Memory B cell (primary cell): ENCODE measurements around the gene GCSAM.

Source experiments
- ATAC-seq: fragments of 150-1000 bp; cut with Tn5 transposase; 2 replicates; pipeline ENCODE4 v1.10.0; 2021; ENCODE audit warnings: low read depth, mild to moderate bottlenecking, moderate library complexity
- DNase-seq, 2 donors: peaks; one replicate each; pipeline ENCODE4 v3.0.0; 2022; ENCODE audit warnings: low spot score in 2 of 2
- H3K27ac Mint-ChIP-seq: one replicate; pipeline ENCODE4 v1.8.0; 2022; ENCODE audit warnings: mild to moderate bottlenecking, moderate library complexity, mixed read lengths
- H3K27me3 Mint-ChIP-seq: one replicate; pipeline ENCODE4 v1.8.0; 2022; ENCODE audit warnings: mixed read lengths
- H3K36me3 Mint-ChIP-seq: one replicate; pipeline ENCODE4 v1.8.0; 2022; ENCODE audit warnings: mild to moderate bottlenecking, mixed read lengths
- H3K4me1 Mint-ChIP-seq: one replicate; pipeline ENCODE4 v1.8.0; 2022; ENCODE audit warnings: mixed read lengths
- H3K4me3 Mint-ChIP-seq: one replicate; pipeline ENCODE4 v1.8.0; 2022; ENCODE audit warnings: mild to moderate bottlenecking, moderate library complexity, mixed read lengths
- H3K9me3 Mint-ChIP-seq: one replicate; pipeline ENCODE4 v1.8.0; 2022; ENCODE audit warnings: mixed read lengths

GCSAM gene

DNA sequence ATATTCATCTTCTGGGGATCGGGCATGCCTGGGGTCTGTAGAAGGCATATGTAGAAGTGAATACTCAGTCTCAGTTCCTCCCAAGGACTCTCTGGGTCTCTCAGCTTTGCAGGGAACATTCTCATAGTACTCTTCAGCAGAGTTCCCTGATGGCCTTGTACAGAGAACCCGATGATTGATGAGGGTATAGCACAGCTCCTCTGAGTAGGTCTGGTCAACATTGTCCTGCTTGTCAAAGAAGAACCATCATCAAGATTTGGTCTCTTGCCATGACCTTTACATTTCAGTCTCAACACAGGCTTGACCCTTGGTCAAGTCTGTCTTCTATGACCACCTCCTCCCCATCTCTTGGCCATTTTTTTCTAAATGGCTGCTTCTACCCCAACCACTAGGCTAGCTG lies 9.5 kb downstream of the GCSAM start:
- peak overlapping the region; percentile 38 for H3K27ac Mint-ChIP-seq
- H3K4me1 Mint-ChIP-seq = peaks cover 49% of the 10 kb centered on the region
- no peaks in the 10 kb centered on the region for H3K27me3 Mint-ChIP-seq
- no peak overlapping the region for H3K4me3 Mint-ChIP-seq
- H3K9me3 Mint-ChIP-seq = no peaks in the 10 kb centered on the region
- ATAC-seq (no peak), DNase-seq (no peak)
- peaks cover 21% of the 10 kb centered on the region for H3K36me3 Mint-ChIP-seq

GRCh38 chr3:112122870-112123269 lies 10.2 kb downstream of the GCSAM start:
- Mint-ChIP-seq H3K9me3 (no peaks in the 10 kb centered on the region), H3K27me3 (no peaks in the 10 kb centered on the region), H3K4me1 (peaks cover 52% of the 10 kb centered on the region), H3K4me3 (no peak overlapping the region), H3K27ac (no peak overlapping the region), H3K36me3 (peaks cover 21% of the 10 kb centered on the region)
- no peak for DNase-seq
- no peak for ATAC-seq

GRCh38 chr3:112121577-112122547 lies 11.2 kb downstream of the GCSAM start:
- DNase-seq (no peak), ATAC-seq (no peak)
- H3K27me3 Mint-ChIP-seq = no peaks in the 10 kb centered on the region
- peaks cover 52% of the 10 kb centered on the region for H3K4me1 Mint-ChIP-seq
- H3K27ac Mint-ChIP-seq = peak overlapping the region; percentile 68
- H3K4me3 Mint-ChIP-seq = no peak overlapping the region
- H3K36me3 Mint-ChIP-seq = peaks cover 21% of the 10 kb centered on the region
- no peaks in the 10 kb centered on the region for H3K9me3 Mint-ChIP-seq

- DNase-seq (no peak), ATAC-seq (peak; percentile 35)
- Mint-ChIP-seq H3K36me3 (peaks cover 13% of the 10 kb centered on the region), H3K4me3 (peak overlapping the region; percentile 36), H3K4me1 (peaks cover 48% of the 10 kb centered on the region), H3K9me3 (no peaks in the 10 kb centered on the region), H3K27ac (peak overlapping the region; percentile 82), H3K27me3 (peaks cover 2% of the 10 kb centered on the region)
Measured at GRCh38 chr3:112119962-112120836, 12.8 kb downstream of the GCSAM start.

DNA sequence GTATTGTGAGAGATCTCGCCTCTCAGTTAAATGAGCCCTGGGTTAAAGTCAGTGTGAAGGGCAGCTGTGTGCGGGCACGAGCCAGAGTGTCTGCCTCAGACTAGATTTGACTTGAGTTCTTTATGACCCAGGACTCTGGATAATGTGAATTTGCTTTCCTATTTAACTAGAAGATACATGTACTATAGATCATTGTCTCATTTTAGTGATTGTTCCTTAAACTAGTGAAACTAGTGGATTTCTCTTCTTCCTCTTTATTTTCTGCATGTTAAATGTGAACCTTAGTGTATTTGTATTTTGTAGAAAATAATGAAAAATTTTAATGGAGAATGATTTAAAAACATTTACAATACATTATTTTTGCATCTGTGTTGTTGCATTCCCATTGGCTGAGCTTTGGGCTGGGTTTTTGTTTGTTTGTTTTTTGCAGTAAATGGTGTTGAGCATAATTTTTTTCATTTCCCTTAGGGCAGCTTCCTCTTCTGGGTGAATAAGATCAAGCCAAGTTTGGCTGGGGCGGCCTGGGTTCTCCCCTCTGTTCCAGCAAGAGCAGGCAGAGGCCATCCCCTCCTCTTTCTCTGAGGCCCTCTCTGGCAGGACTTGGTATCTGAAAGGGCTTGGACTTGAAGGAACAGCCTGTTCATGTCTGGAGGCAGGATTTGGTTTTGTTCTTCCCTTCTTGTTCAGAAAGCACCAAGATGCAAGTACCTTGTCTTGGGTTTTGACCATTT lies 15.0 kb downstream of the GCSAM start:
- Mint-ChIP-seq H3K36me3 (peaks cover 5% of the 10 kb centered on the region), H3K27me3 (peaks cover 2% of the 10 kb centered on the region), H3K9me3 (no peaks in the 10 kb centered on the region), H3K4me1 (peaks cover 60% of the 10 kb centered on the region), H3K4me3 (peak overlapping the region; percentile 35), H3K27ac (peak overlapping the region; percentile 82)
- DNase-seq (peak; percentile 44 to 57), ATAC-seq (peak; percentile 79)

DNA sequence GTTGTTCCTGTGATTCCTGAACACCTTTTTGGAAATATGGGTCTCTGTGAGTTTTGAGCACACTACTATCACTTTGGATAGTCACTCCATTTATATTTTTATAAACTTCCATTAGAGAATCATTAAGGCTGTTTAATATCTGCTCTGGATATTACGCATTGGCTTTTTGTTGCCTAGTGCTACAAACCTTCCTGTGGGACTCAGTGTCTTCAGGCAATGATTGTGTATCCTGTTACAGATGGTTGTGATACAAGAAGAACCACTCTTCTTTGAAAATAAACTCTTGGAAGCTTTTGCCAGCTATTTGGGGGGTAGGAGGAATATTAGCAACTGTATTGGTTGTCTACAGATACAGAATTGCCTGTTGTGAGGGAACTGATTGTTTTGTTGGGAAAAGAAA lies 15.6 kb downstream of the GCSAM start:
- no peaks in the 10 kb centered on the region for H3K9me3 Mint-ChIP-seq
- H3K27ac Mint-ChIP-seq = peak overlapping the region; percentile 82
- H3K27me3 Mint-ChIP-seq = peaks cover 2% of the 10 kb centered on the region
- ATAC-seq = no peak
- peaks cover 1% of the 10 kb centered on the region for H3K36me3 Mint-ChIP-seq
- DNase-seq = no peak
- peaks cover 62% of the 10 kb centered on the region for H3K4me1 Mint-ChIP-seq
- H3K4me3 Mint-ChIP-seq = peak overlapping the region; percentile 35

DNA sequence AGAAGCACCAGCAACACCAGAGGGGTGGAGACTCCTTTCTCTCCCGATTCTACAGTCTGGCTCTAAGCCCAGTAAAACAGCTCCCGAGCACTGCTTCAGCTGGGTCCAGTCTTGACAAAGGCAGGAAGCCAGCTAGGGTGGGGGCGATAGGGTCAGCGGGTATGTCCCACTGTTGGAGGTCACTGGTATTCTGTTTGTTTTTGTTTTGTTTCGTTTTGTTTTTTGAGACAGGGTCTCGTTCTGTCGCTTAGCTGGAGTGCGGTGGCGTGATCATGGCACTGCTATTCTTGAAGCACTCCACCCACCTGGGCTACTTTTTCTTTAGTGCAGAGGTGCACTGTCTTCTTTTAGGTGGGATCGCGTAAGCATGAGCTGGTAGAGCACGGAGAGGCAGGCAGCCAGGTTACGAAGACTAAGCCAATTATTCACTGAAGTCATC lies 16.3 kb downstream of the GCSAM start:
- Mint-ChIP-seq H3K27ac (peak overlapping the region; percentile 82), H3K4me1 (peaks cover 62% of the 10 kb centered on the region), H3K4me3 (peak overlapping the region; percentile 66), H3K9me3 (no peaks in the 10 kb centered on the region), H3K36me3 (peaks cover 1% of the 10 kb centered on the region), H3K27me3 (peaks cover 2% of the 10 kb centered on the region)
- DNase-seq = no peak
- ATAC-seq = no peak

DNA sequence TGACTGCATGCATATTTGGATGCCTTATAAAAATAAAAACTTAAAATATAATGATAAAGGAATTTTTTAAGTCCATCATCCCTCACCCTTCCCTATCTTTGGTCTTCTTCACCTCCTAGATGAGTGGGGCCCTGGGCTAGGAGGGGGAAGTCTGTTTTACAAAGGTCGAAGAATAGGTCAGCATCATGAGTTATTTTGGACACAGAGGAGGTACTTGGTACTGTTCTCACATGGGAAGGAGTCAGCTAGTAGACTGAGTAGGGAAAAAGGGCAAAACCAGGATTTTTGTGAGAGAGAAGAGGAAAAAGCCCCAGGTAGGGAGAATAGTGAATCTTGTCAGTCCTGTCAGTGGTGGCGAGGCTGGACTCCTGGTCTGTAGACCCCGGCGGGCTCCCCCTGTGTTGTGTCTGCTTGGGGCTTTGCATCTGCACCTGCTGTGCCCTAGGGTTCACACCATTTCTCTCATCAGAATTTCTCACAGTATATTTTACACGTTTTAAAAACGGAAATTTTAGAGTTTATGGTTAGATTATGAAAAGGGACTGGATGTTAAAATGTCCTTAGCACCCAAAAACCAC lies 17.2 kb downstream of the GCSAM start:
- no peak for ATAC-seq
- H3K27me3 Mint-ChIP-seq = peaks cover 2% of the 10 kb centered on the region

GRCh38 chr3:112115161-112115739 lies 17.8 kb downstream of the GCSAM start:
- Mint-ChIP-seq H3K27ac (peak overlapping the region; percentile 95), H3K4me3 (no peak overlapping the region), H3K36me3 (peaks cover 1% of the 10 kb centered on the region), H3K27me3 (peaks cover 2% of the 10 kb centered on the region), H3K4me1 (peaks cover 53% of the 10 kb centered on the region), H3K9me3 (no peaks in the 10 kb centered on the region)
- DNase-seq = no peak
- ATAC-seq = no peak

More for the DNA sequence above, 17.2 kb downstream of the GCSAM start:
- H3K9me3 Mint-ChIP-seq = no peaks in the 10 kb centered on the region
- H3K36me3 Mint-ChIP-seq = peaks cover 1% of the 10 kb centered on the region
- H3K4me1 Mint-ChIP-seq = peaks cover 57% of the 10 kb centered on the region
- no peak overlapping the region for H3K4me3 Mint-ChIP-seq
- peak overlapping the region; percentile 95 for H3K27ac Mint-ChIP-seq
- DNase-seq = no peak

GRCh38 chr3:112114576-112115160 lies 18.4 kb downstream of the GCSAM start:
- peaks cover 2% of the 10 kb centered on the region for H3K27me3 Mint-ChIP-seq
- H3K27ac Mint-ChIP-seq = peak overlapping the region; percentile 95
- peaks cover 1% of the 10 kb centered on the region for H3K36me3 Mint-ChIP-seq
- DNase-seq (no peak), ATAC-seq (no peak)
- no peaks in the 10 kb centered on the region for H3K9me3 Mint-ChIP-seq
- H3K4me1 Mint-ChIP-seq = peaks cover 47% of the 10 kb centered on the region
- no peak overlapping the region for H3K4me3 Mint-ChIP-seq

DNA sequence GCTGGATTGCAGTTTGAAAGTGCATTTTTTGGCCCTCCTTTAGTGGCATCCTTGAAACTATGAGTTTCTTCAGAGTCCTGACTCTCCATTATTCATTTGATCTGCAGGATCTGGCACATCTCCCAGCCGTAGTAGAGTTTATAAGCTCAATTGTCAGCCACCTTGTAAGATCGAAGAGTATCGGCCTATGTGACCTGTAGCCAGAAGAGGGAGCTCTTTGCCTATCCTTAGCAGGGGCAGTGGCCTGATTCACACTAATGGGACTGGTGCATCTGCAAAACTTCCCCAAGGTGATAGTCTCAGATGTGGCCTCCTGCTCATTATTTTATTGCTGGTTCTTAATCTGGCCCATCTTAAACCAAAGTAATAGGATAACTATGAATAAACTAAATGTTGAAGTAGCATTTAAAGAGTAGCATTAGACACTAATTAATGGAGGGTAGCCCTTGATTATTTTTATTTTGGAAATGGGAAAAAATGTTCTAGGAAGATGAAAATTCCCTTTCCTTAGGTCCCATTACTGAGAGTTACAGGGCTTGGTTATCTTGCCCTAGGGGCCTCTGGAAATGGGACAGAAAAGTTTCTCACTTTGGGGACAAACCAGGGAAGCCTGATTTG lies 21.2 kb downstream of the GCSAM start:
- peak overlapping the region; percentile 19 for H3K27ac Mint-ChIP-seq

GRCh38 chr3:112109322-112109721 lies 23.7 kb downstream of the GCSAM start:
- DNase-seq (no peak), ATAC-seq (no peak)
- Mint-ChIP-seq H3K27me3 (no peaks in the 10 kb centered on the region), H3K27ac (no peak overlapping the region), H3K4me3 (no peak overlapping the region), H3K36me3 (no peaks in the 10 kb centered on the region), H3K4me1 (peaks cover 12% of the 10 kb centered on the region), H3K9me3 (no peaks in the 10 kb centered on the region)

More for the DNA sequence above, 21.2 kb downstream of the GCSAM start:
- Mint-ChIP-seq H3K4me3 (no peak overlapping the region), H3K4me1 (peaks cover 23% of the 10 kb centered on the region), H3K9me3 (no peaks in the 10 kb centered on the region), H3K27me3 (peaks cover 2% of the 10 kb centered on the region), H3K36me3 (peaks cover 1% of the 10 kb centered on the region)
- ATAC-seq (peak; percentile 87), DNase-seq (peak; percentile 48 to 75)
